Measurements from ENCODE around the gene GSTM2.

- TF ChIP-seq POLR2A (IDR thresholded peaks at IDR 0.05) (no peak), CTCF (IDR thresholded peaks at IDR 0.05) (no peak)
These were observed 9.3 kb upstream of the GSTM2 start for GRCh38 chr1:109658533-109659042.
